Activated CD4-positive, alpha-beta T cell treated with anti-CD3 and anti-CD28 coated beads, Interleukin-2, amount 50 U/mL, for 16 hours (primary cell): ENCODE measurements around the gene PHIP.
A peak's percentile ranks its signal among the peaks of the same experiment; 100 is the strongest.
"Not testable (repeated sequence)": the region's sequence is repeated elsewhere in the genome, so short reads cannot be mapped to it uniquely, and the experiment has no call there.

Experiments used
- DNase-seq: peaks from one replicate; pipeline ENCODE4 v3.0.0-alpha.2; 2020

The PHIP gene

DNA sequence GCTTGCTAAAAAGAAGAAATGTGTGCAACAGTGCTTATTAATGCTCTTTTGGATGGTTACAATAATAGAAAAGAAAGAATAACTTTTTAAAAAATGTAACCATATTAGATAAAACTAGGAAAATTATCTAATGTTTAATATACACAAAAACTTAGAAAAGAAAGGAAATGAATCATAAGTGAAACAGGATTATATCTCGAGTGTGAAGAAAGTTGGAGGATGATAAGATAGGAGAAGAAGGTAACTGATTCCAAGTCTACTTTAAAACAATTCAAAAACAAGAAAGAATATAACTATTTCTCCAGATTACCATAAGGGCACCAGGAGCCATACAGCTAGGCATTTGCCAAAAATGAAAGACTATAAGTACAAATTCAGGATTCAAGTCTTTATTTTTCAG is 73.0 kb downstream of the PHIP start:
- no peak for DNase-seq

GRCh38 chr6:79004239-79004638 is 73.8 kb downstream of the PHIP start:
- DNase-seq = no peak

DNA sequence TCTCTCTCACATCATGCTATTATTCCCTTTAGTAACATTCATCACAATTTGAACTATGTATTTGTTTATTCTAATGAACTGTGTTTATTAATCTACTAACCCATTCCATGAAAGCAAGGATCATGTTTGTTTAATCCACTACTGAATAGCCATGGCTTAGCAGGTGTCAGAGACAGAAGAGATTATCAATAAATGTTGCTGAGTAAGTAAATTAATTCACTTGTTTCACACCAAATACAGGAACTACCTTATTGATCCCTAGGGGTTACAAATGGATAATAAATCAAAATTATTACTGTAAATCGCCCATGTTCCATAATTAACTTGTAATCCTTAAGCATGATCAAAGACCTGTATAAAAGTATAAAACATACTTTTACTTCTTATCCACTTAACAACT is 76.6 kb downstream of the PHIP start:
- no peak for DNase-seq

DNA sequence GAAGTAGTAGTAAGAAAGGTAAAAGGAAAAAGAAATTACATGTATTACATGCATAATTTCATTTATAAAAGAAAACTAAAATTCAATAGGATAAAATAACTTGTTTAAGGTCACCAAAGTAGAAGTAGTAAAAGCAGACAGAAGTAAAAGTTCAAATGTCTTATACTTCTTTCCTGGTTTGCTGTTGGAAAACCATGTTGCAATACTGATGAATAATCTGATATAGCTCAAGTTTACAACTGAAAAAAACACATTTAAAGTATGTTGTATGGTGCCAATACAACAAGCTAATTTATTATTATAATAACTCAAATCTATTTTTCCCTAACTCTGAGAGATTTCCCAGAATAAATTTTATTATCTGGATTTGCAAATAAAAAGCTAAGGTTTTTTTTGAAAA is 78.3 kb downstream of the PHIP start:
- no peak for DNase-seq

- DNase-seq = peak; percentile 1
These were observed 82.1 kb downstream of the PHIP start for GRCh38 chr6:78995946-78996345.

- no peak for DNase-seq
These were observed 82.7 kb downstream of the PHIP start for GRCh38 chr6:78995346-78995745.

GRCh38 chr6:78993955-78994354 is 84.1 kb downstream of the PHIP start:
- no peak for DNase-seq

DNA sequence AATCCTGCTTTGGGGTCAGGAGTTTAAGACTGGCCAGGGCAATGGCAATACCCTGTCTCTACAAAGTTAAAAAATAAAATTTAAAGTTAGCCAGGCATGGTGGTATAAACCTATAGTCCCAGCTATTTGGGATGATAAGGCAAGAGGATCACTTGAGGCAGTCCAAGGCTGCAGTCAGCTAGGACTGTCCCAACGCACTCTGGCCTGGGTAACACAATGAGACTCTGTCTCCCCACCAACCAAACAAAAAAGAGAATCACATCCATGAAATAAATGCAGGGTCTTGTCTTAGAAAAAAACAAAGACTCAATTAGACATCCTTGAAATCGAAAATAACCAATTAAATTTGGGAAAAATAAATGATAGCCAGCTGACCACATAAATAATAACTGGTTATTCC is 88.9 kb downstream of the PHIP start:
- no peak for DNase-seq

DNA sequence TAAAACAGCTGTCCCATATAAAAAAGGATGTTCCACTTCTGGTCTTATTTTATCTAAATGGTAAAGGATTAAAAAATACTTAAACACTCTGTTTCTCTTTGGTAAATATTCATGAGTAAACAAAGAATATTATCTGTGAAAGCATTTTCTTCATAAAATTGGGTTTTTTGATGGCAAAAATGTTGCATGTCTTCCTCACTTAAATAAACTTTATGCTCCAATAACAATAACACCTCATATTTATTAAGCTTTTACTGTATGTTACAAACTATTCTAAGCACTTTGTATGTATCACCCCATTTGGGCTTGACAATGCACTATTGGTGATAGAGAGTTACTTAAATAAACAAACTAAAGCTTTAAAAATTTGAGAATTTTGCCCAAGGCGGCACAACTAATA is 91.9 kb downstream of the PHIP start:
- DNase-seq = no peak

- no peak for DNase-seq
These were observed 93.7 kb downstream of the PHIP start for GRCh38 chr6:78984225-78984950.

GRCh38 chr6:78967191-78967590 is 110.9 kb downstream of the PHIP start:
- no peak for DNase-seq

DNA sequence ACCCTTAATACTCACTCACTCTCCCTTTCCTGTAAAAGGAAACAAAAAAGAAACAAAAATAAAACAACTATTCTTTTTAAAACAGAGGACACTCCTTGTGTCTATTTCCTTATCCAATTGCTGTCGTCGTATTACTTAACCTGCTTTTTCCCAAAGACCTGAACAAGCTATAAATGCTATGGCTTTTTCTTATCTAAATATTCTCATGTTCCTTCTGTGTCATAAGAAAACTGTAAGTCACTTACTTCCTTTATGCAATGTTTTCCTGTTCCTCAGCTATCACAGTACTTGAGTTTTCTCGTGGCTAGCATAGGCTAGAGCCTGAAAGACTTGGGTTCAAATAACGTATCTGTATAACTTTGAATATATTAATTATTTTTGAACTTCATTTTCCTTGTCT is 111.5 kb downstream of the PHIP start:
- DNase-seq = no peak

- no peak for DNase-seq
These were observed 115.6 kb downstream of the PHIP start for GRCh38 chr6:78962448-78962847.

- no peak for DNase-seq
These were observed 123.3 kb downstream of the PHIP start for GRCh38 chr6:78954740-78955139.

DNA sequence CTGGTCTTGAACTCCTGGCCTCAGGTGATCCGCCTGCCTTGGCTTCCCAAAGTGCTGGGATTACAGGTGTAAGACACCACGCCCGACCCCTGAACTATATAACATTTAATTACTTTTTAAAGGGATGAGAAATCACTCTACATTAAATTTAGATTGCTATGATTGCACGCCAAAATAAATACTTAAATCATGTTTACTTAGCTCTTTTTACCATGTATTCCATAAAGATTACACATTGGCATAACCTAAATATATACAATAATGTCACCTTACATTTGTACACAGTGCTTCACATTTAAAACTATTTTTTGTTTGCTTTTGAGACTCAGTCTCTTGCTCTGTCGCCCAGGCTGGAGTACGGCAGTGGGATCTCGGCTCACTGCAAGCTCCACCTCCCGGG is 124.3 kb downstream of the PHIP start:
- no peak for DNase-seq

- DNase-seq = no peak
These were observed 125.7 kb downstream of the PHIP start for GRCh38 chr6:78952362-78952761.

DNA sequence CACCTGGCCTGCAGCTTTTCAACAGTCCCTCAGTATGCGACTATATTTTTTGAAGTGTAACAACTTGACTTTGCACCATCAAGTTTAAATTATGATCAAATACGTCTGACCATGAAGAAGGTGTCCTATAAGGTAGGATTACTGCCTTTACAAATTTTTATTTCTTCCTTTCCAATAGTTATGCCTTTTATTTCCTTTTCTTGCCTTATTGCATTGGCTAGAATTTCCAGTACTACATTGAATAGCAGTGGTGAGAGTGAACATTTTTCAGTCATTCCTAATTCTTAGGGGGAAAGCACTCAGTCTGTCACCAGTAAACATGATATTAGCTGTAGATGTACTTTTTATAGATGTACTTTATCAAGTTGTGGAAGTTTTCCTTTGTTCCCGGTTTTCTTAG is 129.3 kb downstream of the PHIP start:
- DNase-seq = no peak

GRCh38 chr6:78947962-78948361 is 130.1 kb downstream of the PHIP start:
- no peak for DNase-seq

DNA sequence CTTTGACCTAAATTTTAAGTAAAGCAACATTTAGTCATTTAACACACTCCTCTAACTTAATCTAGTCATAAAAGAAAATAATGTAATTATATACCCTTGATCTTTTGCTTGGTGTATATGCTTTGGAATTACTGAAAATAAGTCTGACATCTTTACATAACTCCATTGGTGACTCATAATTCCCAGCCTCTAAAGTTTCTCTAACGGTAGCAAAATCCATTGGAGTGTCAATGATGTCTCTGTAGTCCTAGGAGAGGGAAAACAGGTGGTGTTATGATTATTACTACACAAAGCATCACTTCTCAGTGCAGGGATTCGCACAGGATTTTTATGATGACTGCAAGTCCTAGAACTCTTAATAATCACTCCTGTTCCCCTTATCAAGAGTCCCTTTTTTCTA is 130.5 kb downstream of the PHIP start:
- no peak for DNase-seq

DNA sequence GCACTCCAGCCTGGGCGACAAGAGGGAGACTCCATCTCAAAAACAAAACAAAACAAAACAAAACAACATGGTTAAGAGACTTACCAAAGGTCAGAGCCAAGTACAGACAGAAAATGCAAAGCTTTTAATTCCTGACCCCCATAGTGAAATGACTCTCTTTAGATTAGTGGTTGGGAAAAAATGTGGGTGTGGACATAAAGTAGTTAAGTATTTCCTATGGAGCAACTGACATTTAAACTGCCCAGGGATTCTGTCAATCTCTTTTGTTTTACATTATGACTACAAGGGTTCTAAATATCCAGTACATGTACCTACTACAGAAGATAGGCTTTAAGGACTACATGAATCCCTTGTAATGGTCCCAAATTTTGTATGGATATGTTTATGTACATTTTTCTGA is 135.6 kb downstream of the PHIP start:
- no peak for DNase-seq

DNA sequence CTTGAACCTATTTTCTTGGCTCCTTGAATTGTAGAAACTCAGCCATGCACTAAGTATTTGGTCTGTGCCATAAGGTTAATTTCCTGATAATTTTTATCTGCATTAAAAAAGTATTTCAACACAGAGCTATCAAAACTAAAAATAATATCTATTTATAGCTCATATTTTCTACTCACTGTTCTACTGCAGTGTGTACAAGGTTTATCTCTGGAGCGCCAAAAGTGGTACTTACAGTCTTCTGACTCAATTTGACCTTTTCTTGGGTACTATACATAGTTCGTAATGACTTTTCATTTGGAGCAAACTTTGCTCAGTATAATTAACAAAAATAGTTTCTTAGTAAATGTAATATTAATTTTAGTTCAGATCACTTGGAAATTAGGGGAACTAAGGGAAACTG is 141.5 kb downstream of the PHIP start:
- DNase-seq = no peak

DNA sequence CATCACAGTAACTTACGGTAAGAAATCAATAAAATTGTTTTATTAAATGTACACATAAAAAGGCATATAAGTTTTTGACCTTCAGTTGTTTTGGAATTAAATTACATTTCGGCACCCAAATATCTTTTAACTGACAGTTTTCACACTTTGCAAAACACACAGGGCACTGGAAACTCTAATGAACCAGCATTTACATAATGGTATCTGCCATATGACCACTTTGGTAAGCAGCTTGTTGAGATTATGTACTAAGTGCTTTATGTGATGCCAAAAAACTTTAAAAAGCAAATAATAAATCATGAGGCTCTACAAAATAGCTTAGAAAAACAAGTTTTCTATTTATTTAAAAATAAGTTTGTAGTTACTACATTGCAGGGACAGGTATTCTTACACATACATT is 142.5 kb downstream of the PHIP start:
- DNase-seq = no peak

- no peak for DNase-seq
These were observed 152.7 kb downstream of the PHIP start for GRCh38 chr6:78925317-78925716.

GRCh38 chr6:78921168-78921567 is 156.9 kb downstream of the PHIP start:
- DNase-seq = not testable (repeated sequence)

GRCh38 chr6:78917788-78918187 is 160.3 kb downstream of the PHIP start:
- DNase-seq = no peak

- no peak for DNase-seq
These were observed 161.6 kb downstream of the PHIP start for GRCh38 chr6:78916411-78916810.
